ENCODE results near the gene FOXP4. TPM values are rescaled to one million over a fixed set of nuclear protein-coding genes. Genes with fewer than 3 reads are reported as not detected.

FOXP4 gene
- polyA plus RNA-seq, 3 donors, result 28.8 to 43.6 (median 36.4) TPM

DNA sequence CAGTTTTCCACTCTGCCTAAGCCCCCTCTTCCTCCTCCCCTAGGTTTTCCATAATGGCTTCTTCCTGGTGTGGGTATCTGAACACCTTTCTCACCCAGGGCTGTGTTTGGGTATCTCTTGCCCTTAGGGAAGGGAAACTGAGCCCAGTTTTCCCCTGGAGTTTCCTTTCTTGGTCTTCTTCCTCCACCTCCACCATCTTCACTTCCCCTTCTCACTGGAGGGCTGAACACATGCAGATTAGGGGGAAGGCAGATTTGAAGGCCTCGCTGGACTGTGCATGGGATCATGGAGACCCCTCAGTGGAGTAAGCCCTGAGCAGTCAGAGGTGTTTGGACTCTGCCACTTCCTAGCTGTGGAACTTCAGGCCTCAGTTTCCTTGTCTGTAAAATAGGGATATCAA, 27.8 kb downstream of the FOXP4 start:
- DNase-seq (ENCODE audit: extremely low read depth in 1 of 11, low read depth in 9 of 11, low spot score in 4 of 11), result no peak

DNA sequence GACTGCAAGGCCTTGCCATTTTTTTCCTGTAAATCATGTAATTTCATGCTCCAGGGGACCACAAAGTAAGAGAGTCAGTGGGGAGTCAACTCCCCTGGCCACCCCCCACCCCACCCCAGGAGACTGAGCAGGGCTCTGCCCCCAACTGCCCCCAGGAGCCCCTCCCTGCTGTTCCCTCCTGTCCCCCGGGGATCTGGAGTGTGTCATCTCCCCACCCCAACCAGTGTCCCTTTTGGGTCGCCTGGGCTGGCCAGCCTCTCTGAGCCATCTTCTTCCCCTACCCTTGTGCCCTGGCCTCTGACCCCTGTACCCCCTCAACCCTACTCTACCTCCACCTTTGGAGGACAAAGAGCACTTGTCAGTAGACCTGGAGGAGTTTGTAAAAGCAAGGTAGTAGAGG, 29.4 kb downstream of the FOXP4 start:
- DNase-seq (ENCODE audit: extremely low read depth in 1 of 11, low read depth in 9 of 11, low spot score in 4 of 11), result no peak

DNA sequence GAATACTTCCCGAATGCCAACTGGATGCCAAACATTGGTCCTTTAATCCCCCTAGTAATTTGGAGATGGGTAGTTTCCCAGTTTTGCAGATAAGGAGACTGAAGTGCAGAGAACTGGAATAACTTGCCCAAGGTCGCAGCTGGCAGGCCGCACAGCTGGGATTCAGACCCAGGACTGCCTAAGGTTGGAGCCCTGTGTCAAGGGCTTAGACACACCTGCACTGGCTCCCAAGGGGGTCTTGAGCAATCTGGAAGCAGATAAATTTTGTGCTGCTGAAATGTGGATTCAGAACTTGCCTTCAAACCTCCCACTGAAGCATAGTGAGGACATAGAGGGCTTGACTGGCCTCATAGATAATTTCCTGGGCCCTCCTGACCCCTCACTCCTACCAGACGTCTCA, 30.5 kb downstream of the FOXP4 start:
- DNase-seq (ENCODE audit: extremely low read depth in 1 of 11, low read depth in 9 of 11, low spot score in 4 of 11), result no peak

DNA sequence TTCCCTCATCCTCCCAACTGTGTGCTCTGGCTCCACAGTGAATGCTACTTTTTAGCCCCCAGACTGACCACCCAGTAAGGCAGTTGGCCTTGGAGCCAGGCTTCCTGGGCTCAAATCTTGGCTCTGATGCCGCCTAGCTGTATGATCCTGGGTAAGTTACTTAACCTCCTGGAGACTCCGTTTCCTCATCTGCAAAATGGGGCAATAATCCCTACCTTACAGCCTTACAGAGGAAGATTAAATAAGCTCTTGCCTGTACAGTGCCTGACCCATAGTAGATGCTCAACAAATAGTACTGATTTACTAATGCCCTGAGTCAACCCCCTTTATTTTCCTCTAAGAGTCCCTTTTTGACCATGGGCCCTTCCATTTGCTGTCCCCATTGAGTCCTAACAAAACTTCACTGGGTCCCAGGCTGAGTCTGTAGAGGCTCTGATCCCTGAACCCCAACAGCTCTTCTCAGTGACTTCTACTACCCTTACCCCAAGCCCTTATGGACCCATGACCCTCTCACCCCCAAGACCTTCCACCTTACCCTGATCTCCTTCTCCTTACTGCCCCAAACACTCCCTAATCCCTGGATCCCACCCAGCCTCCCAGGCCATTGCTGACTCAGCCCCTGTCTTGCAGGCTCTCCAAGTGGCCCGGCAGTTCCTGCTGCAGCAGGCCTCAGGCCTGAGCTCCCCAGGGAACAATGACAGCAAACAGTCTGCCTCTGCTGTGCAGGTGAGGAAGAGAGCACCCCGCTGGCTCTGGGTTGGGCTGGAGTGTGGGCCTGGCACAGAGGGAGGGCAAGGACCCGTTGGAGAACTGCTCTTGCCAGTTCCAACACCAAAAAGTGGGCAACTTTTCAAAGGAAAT, 31.4 kb downstream of the FOXP4 start:
- DNase-seq (ENCODE audit: extremely low read depth in 1 of 11, low read depth in 9 of 11, low spot score in 4 of 11), result no peak

- DNase-seq (ENCODE audit: extremely low read depth in 1 of 11, low read depth in 9 of 11, low spot score in 4 of 11), result peak in 1 of 11 donors; percentile 56
Observed at GRCh38 chr6:41578217-41579087, 32.3 kb downstream of the FOXP4 start.

DNA sequence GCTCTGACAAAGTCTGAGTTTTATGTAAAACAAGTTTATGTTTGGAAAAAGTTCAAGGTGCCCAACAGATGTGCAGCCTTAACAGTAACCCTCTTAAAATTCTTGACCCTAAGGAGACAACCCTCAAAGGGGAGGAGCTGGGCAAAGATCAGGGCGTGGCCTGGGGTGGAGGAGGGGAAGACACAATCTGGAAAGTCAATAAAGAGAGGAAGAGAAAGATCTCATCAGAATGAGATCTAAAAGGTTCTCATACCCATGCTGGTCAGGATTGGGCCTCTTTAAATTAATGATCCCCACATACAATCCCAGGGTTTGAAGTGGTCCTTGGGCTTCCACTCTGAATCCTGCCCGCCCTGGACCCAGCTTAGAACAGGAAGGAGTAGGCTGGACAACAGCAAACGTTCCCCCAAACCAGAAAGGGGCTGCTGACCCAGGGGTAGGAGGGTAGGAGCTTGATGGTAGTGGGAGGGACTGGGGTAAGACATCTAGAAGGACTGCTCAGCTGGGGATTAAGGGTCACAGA, 33.0 kb downstream of the FOXP4 start:
- no peak for DNase-seq (ENCODE audit: extremely low read depth in 1 of 11, low read depth in 9 of 11, low spot score in 4 of 11)

- no peak for DNase-seq (ENCODE audit: extremely low read depth in 1 of 11, low read depth in 9 of 11, low spot score in 4 of 11)
Observed at GRCh38 chr6:41580690-41581089, 34.5 kb downstream of the FOXP4 start.

DNA sequence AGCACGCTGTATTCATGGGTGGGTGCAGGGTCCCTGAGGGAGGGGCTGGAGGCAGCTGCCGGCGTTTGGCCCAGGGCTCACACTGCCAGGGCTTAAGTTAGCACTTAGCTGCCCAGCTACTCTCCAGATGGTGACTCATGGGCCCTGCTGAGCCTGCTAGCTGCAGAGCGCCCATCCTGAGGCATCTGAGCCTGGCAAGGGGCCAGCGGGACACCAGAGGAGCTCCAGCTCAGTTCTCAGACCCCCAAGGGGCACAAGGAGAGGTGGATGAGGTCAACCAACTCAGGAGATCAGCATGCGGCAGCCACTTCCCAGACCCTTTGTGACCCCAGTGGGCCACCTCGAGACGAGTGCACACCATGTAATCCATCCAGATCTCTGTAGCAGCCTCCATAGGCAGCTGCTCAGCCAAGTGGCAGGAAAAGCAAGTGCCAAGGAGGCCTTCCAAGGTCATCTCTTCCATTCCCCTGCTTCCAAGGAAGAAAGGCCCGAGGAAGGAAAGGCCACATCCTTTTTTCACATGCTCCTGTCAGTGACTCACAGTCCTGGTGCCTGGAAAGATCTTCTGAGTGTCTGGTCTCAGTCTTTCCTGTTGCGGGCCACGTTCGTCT, 35.3 kb downstream of the FOXP4 start:
- DNase-seq (ENCODE audit: extremely low read depth in 1 of 11, low read depth in 9 of 11, low spot score in 4 of 11), result no peak

DNA sequence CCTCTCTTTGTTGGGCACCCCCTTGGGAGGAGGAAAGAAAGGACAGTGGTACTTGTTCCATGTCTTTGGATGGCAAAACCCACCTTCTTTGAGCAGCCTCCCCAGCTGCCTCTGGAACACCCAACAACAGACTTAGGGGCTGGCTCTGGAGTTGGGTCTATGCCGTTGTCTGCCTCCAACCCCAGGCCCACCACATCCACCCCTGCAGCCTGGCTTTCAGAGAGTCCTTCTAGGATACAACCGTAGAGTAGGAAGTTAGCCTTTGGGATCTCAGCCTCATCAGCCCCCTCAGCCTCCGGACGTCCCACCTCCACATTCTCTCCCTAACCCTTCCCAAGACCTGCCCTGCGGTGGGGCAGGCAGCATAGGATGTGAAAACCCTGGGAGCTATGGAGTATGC, 36.4 kb downstream of the FOXP4 start:
- DNase-seq (ENCODE audit: extremely low read depth in 1 of 11, low read depth in 9 of 11, low spot score in 4 of 11), result no peak

DNA sequence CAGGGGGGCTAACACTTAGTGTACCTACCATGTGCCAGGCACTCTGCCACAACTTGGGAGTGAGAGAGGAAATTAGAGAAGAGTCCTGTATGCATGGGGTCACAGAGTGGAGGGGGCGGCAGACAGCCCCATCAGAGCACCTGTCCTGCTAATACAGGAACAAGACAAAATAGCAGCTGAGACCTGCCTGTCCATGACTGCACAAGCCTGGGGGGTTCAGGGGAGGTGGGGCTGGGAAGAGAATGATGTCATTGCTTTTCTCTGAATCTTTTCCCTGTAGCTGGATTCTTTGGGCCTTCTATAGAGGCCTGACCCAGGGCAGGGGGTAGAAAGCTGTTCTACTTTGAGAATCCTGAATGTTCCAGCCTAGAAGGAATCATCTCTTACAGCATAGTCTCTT, 37.4 kb downstream of the FOXP4 start:
- DNase-seq (ENCODE audit: extremely low read depth in 1 of 11, low read depth in 9 of 11, low spot score in 4 of 11), result no peak

GRCh38 chr6:41584205-41584604, 38.0 kb downstream of the FOXP4 start:
- DNase-seq (ENCODE audit: extremely low read depth in 1 of 11, low read depth in 9 of 11, low spot score in 4 of 11), result no peak

DNA sequence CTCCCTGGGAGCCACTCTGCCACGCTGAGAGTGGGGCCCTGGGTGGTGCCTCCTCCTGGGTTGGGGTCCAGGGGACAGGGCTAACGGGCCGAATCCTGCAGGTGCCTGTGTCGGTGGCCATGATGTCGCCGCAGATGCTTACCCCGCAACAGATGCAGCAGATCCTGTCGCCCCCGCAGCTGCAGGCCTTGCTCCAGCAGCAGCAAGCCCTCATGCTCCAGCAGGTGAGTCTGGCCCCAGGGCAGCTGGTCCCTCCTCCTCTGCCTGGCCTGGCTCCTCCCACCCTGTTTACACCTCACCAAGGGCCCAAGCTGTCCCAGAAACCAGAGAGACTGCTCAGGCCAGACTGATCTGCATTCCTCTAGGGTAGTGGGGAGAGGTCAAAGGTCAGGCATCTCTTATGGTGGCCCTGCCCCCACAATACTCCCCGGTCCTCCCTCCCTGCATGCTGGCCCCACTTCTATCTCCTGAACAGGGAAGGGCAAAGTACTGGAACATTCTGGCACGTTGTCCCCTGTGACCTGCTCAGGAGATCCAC, 38.6 kb downstream of the FOXP4 start:
- no peak for DNase-seq (ENCODE audit: extremely low read depth in 1 of 11, low read depth in 9 of 11, low spot score in 4 of 11)

- DNase-seq (ENCODE audit: extremely low read depth in 1 of 11, low read depth in 9 of 11, low spot score in 4 of 11), result no peak
Observed at GRCh38 chr6:41585605-41586004, 39.4 kb downstream of the FOXP4 start.

GRCh38 chr6:41586252-41587007, 40.2 kb downstream of the FOXP4 start:
- no peak for DNase-seq (ENCODE audit: extremely low read depth in 1 of 11, low read depth in 9 of 11, low spot score in 4 of 11)

DNA sequence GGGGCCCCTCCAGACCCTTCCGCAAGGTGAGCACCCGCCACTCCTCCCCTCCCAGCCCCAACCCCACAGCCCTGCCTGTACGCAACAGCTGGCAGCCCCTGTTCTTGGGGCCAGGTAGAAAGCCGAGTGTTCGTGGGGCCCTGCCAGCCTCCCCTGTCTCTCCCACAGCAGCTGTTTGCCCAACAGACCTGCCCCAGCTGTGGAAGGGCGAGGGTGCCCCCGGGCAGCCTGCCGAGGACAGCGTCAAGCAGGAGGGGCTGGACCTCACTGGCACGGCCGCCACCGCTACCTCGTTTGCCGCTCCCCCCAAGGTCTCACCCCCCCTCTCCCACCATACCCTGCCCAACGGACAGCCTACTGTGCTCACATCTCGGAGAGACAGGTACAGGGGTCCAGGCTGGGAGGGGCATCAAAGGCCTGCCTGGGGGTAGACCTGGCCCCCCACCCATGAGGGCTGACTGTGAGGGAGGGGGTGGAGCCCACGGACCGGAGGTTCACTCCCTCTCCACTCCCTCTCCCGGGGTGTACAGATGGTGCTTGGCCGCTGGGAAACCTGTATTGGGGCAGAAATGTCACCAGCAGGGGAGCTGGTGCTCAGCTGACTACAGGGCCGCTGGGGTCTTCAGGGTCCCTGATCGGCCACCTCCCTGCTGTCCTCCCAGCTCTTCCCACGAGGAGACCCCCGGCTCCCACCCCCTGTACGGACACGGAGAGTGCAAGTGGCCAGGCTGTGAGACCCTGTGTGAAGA, 41.1 kb downstream of the FOXP4 start:
- DNase-seq (ENCODE audit: extremely low read depth in 1 of 11, low read depth in 9 of 11, low spot score in 4 of 11), result no peak

GRCh38 chr6:41588111-41588510, 41.9 kb downstream of the FOXP4 start:
- no peak for DNase-seq (ENCODE audit: extremely low read depth in 1 of 11, low read depth in 9 of 11, low spot score in 4 of 11)

GRCh38 chr6:41589223-41589622, 43.0 kb downstream of the FOXP4 start:
- DNase-seq (ENCODE audit: extremely low read depth in 1 of 11, low read depth in 9 of 11, low spot score in 4 of 11), result no peak
